ENCODE data around the gene ABCA3.

Gene ABCA3

DNA sequence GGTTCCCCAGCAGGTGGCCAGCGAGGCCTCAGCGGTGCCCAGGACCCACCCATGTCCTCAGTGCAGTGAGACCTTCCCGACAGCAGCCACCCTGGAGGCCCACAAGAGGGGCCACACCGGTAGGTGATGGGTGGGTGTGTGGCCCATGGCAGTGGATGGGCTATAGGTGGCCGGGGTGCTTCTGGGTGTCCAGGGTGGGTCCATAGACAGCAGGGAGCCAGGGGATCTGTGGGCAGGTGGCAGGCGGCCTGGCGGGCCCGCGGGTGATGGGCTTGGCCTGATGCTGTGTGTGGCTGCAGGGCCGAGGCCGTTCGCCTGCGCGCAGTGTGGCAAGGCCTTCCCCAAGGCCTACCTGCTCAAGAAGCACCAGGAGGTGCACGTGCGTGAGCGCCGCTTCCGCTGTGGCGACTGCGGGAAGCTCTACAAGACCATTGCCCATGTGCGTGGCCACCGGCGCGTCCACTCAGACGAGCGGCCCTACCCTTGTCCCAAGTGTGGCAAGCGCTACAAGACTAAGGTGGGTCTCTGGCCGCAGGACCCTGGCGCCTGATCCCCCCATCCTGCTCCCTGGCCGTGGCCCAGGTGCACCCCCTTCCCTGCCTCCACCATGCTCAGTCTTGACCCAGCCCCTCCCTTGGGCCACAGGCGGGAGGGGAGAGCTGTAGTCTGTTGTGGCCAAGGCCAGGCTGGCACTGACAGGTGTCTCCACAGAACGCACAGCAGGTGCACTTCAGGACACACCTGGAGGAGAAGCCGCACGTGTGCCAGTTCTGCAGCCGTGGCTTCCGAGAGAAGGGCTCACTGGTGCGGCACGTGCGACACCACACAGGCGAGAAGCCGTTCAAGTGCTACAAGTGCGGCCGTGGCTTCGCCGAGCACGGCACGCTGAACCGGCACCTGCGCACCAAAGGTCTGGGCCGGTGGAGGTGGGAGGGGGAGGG lies 106.4 kb downstream of the ABCA3 start:
- no peak for DNase-seq

DNA sequence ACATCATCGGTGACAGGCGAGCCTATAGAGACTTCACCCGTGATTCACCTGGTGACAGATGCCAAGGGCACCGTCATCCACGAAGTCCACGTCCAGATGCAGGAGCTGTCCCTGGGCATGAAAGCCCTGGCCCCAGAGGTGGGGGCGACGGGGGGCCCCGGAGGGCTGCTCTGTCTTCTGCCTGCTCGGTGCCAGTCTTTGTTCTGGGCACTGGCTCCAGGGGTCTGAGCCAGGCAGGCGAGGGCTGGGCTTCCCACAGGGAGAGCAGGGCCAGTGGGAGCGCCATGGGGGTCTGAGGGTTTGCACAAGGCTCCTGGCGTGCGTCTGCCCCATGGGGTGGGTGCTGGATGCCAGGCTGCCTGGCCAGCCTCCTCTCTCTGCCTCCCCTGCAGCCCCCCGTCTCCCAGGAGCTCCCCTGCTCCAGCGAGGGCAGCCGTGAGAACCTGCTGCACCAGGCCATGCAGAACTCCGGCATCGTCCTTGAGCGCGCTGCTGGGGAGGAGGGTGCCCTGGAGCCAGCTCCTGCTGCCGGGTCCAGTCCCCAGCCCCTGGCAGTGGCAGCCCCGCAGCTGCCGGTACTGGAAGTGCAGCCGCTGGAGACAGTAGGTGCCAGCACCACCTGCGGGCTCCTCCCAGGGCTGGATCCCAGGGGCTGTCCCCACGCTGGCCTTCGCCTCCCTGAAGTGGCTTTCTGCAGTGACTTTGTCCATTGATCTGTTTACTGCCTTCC lies 107.3 kb downstream of the ABCA3 start:
- DNase-seq, result no peak

DNA sequence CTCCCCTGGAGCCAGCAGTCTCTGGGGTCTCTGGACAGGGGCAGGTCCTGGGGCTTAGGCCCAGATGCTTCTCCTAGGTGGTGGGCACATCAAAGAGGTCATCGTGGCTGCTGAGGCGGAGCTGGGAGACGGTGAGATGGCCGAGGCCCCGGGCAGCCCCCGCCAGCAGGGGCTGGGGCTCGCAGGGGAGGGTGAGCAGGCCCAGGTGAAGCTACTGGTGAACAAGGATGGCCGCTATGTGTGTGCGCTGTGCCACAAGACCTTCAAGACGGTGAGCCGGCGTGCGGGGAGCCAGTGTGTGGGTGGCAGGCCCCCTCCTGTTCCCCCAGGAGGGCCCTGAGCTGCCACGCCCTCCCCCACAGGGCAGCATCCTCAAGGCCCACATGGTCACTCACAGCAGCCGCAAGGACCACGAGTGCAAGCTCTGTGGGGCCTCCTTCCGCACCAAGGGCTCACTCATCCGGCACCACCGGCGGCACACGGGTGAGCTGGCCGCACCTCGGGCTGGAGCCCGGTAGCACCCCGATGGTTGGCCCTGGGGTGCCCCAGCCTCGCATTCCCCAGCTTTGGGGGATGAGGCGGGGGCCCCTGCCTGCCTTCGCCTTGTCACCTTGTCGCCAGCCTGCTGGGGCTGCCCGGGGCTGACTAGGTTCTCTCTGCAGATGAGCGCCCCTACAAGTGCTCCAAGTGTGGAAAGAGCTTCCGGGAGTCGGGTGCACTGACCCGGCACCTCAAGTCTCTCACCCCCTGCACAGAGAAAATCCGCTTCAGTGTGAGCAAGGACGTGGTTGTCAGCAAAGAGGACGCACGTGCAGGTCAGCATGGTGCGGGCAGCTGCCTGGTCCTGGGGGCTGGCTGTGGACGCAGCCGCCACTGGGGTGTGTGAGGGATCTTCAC lies 108.2 kb downstream of the ABCA3 start:
- DNase-seq, result no peak

DNA sequence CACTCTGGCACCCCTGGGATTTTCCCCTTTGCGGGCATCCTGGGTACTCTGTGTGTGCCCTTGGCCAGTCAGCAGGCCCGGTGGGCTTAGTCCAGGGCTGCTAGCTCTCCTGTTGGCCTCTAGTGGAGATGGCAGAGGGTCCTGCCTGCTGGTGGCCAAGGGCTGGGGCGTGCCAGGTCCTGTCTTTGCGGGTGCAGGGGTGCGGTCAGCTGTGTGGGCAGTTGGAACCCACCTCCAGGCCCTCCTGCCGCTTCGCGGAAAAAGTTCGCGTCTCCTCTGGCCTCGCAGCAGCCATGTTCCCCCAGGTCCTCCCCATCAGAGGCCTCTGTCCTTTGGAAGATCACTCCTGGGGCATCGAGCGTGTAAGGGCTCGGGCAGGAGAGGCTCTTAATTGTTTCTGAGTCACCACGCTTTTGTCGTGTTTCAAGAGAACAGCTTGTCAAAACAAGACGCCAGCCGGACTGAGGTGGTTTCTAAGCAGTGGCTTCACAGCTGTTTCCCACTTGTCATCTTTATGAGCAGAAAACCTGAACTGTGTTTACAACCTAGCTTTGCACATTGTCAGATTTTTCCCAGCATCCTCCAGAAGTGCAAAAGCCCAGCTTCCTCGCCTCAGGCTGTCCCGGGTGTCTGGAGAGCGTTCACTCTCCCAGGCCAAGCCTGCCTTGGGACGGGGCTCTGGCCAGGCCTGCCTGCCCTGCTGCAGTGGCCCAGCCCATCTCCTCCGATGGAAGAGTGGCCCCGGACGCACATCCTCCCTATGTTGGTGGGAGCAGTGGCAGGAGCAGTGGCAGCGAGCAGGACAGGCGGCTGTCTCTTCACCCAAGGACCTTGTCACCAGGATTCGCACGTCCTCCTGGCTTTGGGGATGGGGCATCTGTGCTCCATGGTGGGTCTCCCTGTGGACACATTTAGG lies 109.3 kb downstream of the ABCA3 start:
- DNase-seq, result no peak

DNA sequence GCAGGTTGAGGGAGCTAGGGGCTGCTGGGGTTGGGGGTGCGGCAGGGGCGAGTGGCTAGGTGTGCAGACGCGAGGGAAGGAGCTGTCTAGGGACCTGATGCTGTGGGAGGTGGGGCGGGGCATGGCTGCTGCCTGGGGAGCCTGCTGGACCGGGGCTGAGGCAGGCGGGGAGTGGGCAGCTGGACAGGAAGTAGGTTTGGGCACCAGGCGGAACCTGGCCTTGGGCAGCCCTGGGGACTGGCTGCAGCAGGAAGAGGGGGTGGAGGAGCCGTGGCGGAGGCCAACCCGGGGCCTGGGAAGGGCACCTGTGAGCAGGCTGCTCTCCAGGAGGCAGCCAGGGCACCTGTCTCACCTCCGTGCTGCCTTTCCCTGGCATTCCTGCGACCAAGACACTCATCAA lies 110.2 kb downstream of the ABCA3 start:
- no peak for DNase-seq

DNA sequence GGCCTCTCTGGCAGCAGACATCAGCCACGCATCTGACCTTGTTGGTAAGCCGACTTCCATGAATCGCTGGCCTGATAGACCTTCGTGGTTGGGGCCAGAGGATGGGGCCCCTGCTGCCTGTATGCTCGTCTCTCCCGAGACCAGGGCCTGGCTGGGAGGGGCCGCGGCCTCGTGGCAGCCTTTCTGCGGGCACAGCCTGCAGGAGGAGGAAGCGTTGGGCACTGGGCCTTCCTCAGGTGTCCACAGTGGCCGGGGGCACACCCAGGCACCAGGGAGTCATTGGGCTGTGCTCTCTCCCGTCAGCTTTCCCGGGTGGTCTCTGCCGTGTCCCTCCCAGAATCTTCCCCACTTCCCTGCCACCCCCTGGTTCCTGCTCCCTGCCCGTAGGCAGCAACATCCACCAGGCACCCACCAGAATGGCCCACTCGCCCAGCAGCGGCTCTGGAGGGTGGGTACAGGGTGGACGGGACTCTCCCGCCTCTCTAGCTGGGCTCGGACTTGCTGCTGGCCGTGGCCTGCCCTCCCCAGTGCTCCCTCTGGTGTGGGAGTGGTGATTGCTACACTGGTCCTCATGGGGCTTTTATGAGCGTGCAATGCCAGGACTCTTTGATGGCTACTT lies 110.8 kb downstream of the ABCA3 start:
- DNase-seq, result no peak

DNA sequence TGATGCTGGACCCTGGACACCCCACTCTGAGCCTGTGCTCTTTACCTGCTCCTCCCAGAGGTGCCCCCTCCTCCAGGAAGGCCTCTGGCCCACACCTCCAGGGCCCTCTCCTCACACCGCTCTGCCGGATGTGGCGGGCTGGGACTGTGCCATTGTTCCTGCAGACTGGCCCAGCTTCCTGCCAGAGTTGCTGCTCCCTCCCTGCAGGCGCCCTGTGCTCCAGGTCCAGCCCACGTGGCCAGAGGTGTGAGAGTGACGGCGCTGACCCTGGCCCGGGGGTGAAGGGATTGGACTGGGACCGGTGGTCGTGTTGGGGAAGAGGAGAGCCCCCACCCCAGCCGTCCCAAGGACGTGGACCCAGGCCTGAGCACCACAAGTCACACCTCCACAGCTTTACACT lies 111.4 kb downstream of the ABCA3 start:
- no peak for DNase-seq

DNA sequence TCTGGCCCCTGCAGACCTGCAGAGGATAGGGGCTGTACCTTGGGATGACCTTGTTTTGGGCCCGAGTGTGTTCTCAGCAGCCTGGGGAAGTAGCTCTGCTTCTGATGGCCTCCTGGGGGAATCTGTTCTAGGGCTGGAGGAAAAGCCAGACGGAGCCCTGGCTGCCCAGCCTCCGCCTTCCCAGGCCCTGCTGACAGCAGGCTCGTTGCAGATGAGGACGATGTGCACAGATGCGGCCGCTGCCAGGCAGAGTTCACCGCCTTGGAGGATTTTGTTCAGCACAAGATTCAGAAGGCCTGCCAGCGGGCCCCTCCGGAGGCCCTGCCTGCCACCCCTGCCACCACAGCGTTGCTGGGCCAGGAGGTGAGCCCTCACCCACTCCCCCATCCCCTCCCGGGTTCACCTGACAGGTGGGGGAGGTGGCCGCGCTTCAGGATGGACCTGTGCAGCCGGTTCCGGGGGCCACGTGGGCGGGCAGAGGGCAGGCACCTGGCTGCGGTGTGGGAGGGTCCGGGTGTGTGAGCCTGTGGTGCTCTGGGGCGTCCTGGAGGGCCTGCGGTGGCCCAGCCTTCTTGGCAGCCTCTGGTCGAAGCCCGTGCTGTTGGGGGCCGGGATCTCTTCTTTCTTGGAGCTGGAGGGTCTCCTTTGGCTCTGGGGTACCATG lies 112.2 kb downstream of the ABCA3 start:
- DNase-seq, result no peak

DNA sequence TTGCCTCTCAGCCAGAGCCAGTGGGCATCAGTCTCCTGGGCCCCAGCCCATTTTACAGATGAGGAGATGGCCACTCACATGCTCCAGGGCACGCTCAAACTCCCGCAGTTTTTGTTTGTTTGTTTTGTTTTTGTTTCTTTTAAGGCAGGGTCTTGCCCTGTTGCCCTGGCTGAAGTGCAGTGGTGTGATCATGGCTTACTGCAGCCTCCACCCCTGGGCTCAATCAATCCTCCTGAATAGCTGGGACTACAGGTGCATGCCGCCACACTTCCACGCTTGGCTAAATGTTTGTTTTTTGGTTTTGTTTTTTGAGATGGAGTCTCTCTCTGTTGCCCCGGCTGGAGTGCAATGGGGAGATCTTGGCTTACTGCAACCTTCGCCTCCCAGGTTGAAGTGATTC lies 113.6 kb downstream of the ABCA3 start:
- no peak for DNase-seq

DNA sequence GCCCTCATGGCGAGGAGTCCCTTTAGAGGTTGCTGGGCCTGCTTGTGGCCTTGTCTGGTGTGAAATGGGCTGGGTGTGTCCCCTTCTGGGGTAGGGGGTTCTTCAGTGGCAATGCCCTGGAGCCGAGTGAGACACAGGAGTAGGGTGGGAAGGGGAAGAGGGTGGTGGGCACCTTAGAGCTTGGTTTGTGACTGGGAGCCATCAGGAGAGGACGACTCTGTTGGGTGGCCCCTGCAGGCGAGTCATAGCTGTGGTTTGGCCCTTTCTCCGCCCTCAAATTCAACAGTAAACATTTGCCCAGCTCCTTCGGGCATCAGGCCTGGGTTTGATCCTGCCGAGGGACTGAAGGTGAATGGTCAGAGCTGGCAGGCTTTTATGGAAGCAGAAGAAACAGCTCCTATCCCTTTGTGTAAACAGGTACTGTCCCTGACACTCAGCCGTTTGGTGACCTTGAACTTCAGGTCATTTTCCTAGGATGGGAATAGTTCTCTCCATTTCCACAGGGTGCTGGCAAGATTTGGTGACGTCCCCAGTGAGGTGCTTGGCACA lies 114.2 kb downstream of the ABCA3 start:
- DNase-seq, result no peak
